ENCODE measurements around the gene GPRASP2.
"Not testable (repeated sequence)": the region's sequence is repeated elsewhere in the genome, so short reads cannot be mapped to it uniquely, and the experiment has no call there.

The GPRASP2 gene

GRCh38 chrX:102712216-102712966 is at the start of gene GPRASP2:
TSS of gene GPRASP2 (plus strand) at chrX:102712448. CDS start at chrX:102714870, 2,422 bp downstream.
- peak; percentile 3 for DNase-seq (ENCODE audit: low read depth)

- DNase-seq (ENCODE audit: low read depth), result not testable (repeated sequence)
Measured at GRCh38 chrX:102663820-102664219, 48.4 kb upstream of the GPRASP2 start.

- not testable (repeated sequence) for DNase-seq (ENCODE audit: low read depth)
Measured at GRCh38 chrX:102667034-102667433, 45.2 kb upstream of the GPRASP2 start.

- DNase-seq (ENCODE audit: low read depth), result no peak
Measured at GRCh38 chrX:102669526-102669925, 42.7 kb upstream of the GPRASP2 start.

GRCh38 chrX:102672856-102673255 is 39.4 kb upstream of the GPRASP2 start:
- no peak for DNase-seq (ENCODE audit: low read depth)

- DNase-seq (ENCODE audit: low read depth), result not testable (repeated sequence)
Measured at GRCh38 chrX:102677479-102677878, 34.8 kb upstream of the GPRASP2 start.

- DNase-seq (ENCODE audit: low read depth), result no peak
Measured at GRCh38 chrX:102684772-102685520, 27.3 kb upstream of the GPRASP2 start.

- no peak for DNase-seq (ENCODE audit: low read depth)
Measured at GRCh38 chrX:102694749-102695148, 17.5 kb upstream of the GPRASP2 start.

GRCh38 chrX:102696306-102696705 is 15.9 kb upstream of the GPRASP2 start:
- DNase-seq (ENCODE audit: low read depth), result no peak

- peak; percentile 50 for DNase-seq (ENCODE audit: low read depth)
Measured at GRCh38 chrX:102697494-102697893, 14.8 kb upstream of the GPRASP2 start.

- no peak for DNase-seq (ENCODE audit: low read depth)
Measured at GRCh38 chrX:102708900-102709299, 3.3 kb upstream of the GPRASP2 start.

- no peak for DNase-seq (ENCODE audit: low read depth)
Measured at GRCh38 chrX:102711872-102712215, 404 bp upstream of the GPRASP2 start.

- peak; percentile 44 for DNase-seq (ENCODE audit: low read depth)
Measured at GRCh38 chrX:102712981-102713625, 855 bp downstream of the GPRASP2 start.

GRCh38 chrX:102714994-102715393 is 2.7 kb downstream of the GPRASP2 start:
- peak; percentile 4 for DNase-seq (ENCODE audit: low read depth)

GRCh38 chrX:102715967-102716366 is 3.7 kb downstream of the GPRASP2 start:
- no peak for DNase-seq (ENCODE audit: low read depth)

GRCh38 chrX:102720237-102721168 is 8.3 kb downstream of the GPRASP2 start, which contains the start of gene GPRASP3:
TSS of gene GPRASP3 (plus strand) at chrX:102720743. CDS start at chrX:102748996, 28,253 bp downstream.
- peak; percentile 73 for DNase-seq (ENCODE audit: low read depth)

GRCh38 chrX:102721169-102721506 is 8.9 kb downstream of the GPRASP2 start:
- not testable (repeated sequence) for DNase-seq (ENCODE audit: low read depth)

- DNase-seq (ENCODE audit: low read depth), result no peak
Measured at GRCh38 chrX:102723456-102723855, 11.2 kb downstream of the GPRASP2 start.

- no peak for DNase-seq (ENCODE audit: low read depth)
Measured at GRCh38 chrX:102727761-102728160, 15.5 kb downstream of the GPRASP2 start.

GRCh38 chrX:102728646-102729045 is 16.4 kb downstream of the GPRASP2 start:
- no peak for DNase-seq (ENCODE audit: low read depth)

- no peak for DNase-seq (ENCODE audit: low read depth)
Measured at GRCh38 chrX:102739657-102740056, 27.4 kb downstream of the GPRASP2 start.

GRCh38 chrX:102744307-102744706 is 32.1 kb downstream of the GPRASP2 start:
- no peak for DNase-seq (ENCODE audit: low read depth)

Measured in fibroblast of gingiva (primary cell).